Measurements from ENCODE around the gene CACNG8. TPM values are rescaled to one million over a fixed set of nuclear protein-coding genes. Genes with fewer than 3 reads are reported as not detected.

Gene CACNG8
- total RNA-seq, 4 donors from 2014 or later: not detected

- intact Hi-C loops (cut with DNase I): no loop called here
- TF ChIP-seq POLR2A (IDR thresholded peaks at IDR 0.05) (no peak), CTCF (IDR thresholded peaks at IDR 0.05) (no peak)
- Histone ChIP-seq H3K4me3 (replicated peaks in 1 of 3) (no peak overlapping the region), H3K27ac (no peak overlapping the region), H3K36me3 (no peaks in the 10 kb centered on the region), H3K27me3 (no peaks in the 10 kb centered on the region), H3K9me3 (no peaks in the 10 kb centered on the region), H3K4me1 (no peaks in the 10 kb centered on the region)
- WGBS, 2 donors: 89 to 93% methylated on average over 2 of the region's 2 CpGs
- DNase-seq: no peak
Observed at GRCh38 chr19:54001496-54001895, 38.8 kb downstream of the CACNG8 start.

GRCh38 chr19:54002495-54003315 is 40.0 kb downstream of the CACNG8 start:
- Histone ChIP-seq H3K36me3 (no peaks in the 10 kb centered on the region), H3K27me3 (no peaks in the 10 kb centered on the region), H3K27ac (no peak overlapping the region), H3K4me3 (replicated peaks in 1 of 3) (no peak overlapping the region), H3K9me3 (no peaks in the 10 kb centered on the region), H3K4me1 (no peaks in the 10 kb centered on the region)
- TF ChIP-seq CTCF (IDR thresholded peaks at IDR 0.05): no peak
- TF ChIP-seq POLR2A (IDR thresholded peaks at IDR 0.05): no peak
- intact Hi-C loops (cut with DNase I): no loop called here
- no peak for DNase-seq
- 78 to 82% methylated on average over 10 of the region's 10 CpGs for WGBS, 2 donors

- no peak for DNase-seq
- Histone ChIP-seq H3K4me1 (no peaks in the 10 kb centered on the region), H3K4me3 (replicated peaks in 1 of 3) (no peak overlapping the region), H3K27ac (no peak overlapping the region), H3K27me3 (no peaks in the 10 kb centered on the region), H3K36me3 (no peaks in the 10 kb centered on the region), H3K9me3 (no peaks in the 10 kb centered on the region)
- intact Hi-C loops (cut with DNase I): no loop called here
- TF ChIP-seq POLR2A (IDR thresholded peaks at IDR 0.05) (no peak), CTCF (IDR thresholded peaks at IDR 0.05) (no peak)
- 78 to 83% methylated on average over 8 of the region's 8 CpGs for WGBS, 2 donors
Observed at GRCh38 chr19:54009440-54009839, 46.7 kb downstream of the CACNG8 start.

- H3K27me3 ChIP-seq: no peaks in the 10 kb centered on the region
- intact Hi-C loops (cut with DNase I): no loop called here
- no peaks in the 10 kb centered on the region for H3K9me3 ChIP-seq
- H3K4me1 ChIP-seq: no peaks in the 10 kb centered on the region
- WGBS, 2 donors: 93 to 95% methylated on average over 6 of the region's 6 CpGs
- no peak for DNase-seq
- H3K4me3 ChIP-seq (replicated peaks in 1 of 3): no peak overlapping the region
- H3K36me3 ChIP-seq: no peaks in the 10 kb centered on the region
- TF ChIP-seq POLR2A (IDR thresholded peaks at IDR 0.05) (no peak), CTCF (IDR thresholded peaks at IDR 0.05) (no peak)
- H3K27ac ChIP-seq: no peak overlapping the region
Observed at GRCh38 chr19:54010474-54010873, 47.7 kb downstream of the CACNG8 start.

- H3K9me3 ChIP-seq: no peaks in the 10 kb centered on the region
- DNase-seq: no peak
- no peak overlapping the region for H3K4me3 ChIP-seq (replicated peaks in 1 of 3)
- H3K27me3 ChIP-seq: no peaks in the 10 kb centered on the region
- WGBS, 2 donors: 23 to 28% methylated on average over 24 to 34 of the region's 36 CpGs
- no peaks in the 10 kb centered on the region for H3K4me1 ChIP-seq
- intact Hi-C loops (cut with DNase I): no loop called here
- H3K36me3 ChIP-seq: no peaks in the 10 kb centered on the region
- H3K27ac ChIP-seq: no peak overlapping the region
- TF ChIP-seq CTCF (IDR thresholded peaks at IDR 0.05) (no peak), POLR2A (IDR thresholded peaks at IDR 0.05) (no peak)
Observed at GRCh38 chr19:54011507-54012211, 48.9 kb downstream of the CACNG8 start.

Data from thyroid gland (tissue), 4 donors.